Stimulated activated CD4-positive, alpha-beta T cell treated with anti-CD3 and anti-CD28 coated beads, Interleukin-4, amount 100 ng/mL, for 24 hours (primary cell): ENCODE data around the gene FAM72D.
"Not testable (repeated sequence)": the region's sequence is repeated elsewhere in the genome, so short reads cannot be mapped to it uniquely, and the experiment has no call there.

Experiments
- DNase-seq: peaks from one replicate; pipeline ENCODE4 v3.0.0-alpha.2; 2020

Gene FAM72D

GRCh38 chr1:145095284-145096057, at the start of gene FAM72D, which contains the start of gene SRGAP2B:
Gene FAM72D (plus strand): TSS chr1:145095974. CDS start chr1:145096848, 874 bp downstream.
Gene SRGAP2B (minus strand): TSS chr1:145095328. CDS start chr1:145092901, 2,427 bp downstream.
- DNase-seq = not testable (repeated sequence)

GRCh38 chr1:145047553-145047952, 48.2 kb upstream of the FAM72D start:
- DNase-seq = not testable (repeated sequence)

GRCh38 chr1:145048181-145048856, 47.5 kb upstream of the FAM72D start:
- not testable (repeated sequence) for DNase-seq

- DNase-seq = not testable (repeated sequence)
These were observed 43.6 kb upstream of the FAM72D start for GRCh38 chr1:145052019-145052776.

- DNase-seq = not testable (repeated sequence)
These were observed 42.3 kb upstream of the FAM72D start for GRCh38 chr1:145053428-145053827.

- not testable (repeated sequence) for DNase-seq
These were observed 40.5 kb upstream of the FAM72D start for GRCh38 chr1:145055217-145055760.

GRCh38 chr1:145058184-145058583, 37.6 kb upstream of the FAM72D start:
- not testable (repeated sequence) for DNase-seq

- not testable (repeated sequence) for DNase-seq
These were observed 32.5 kb upstream of the FAM72D start for GRCh38 chr1:145063285-145063684.

- not testable (repeated sequence) for DNase-seq
These were observed 31.7 kb upstream of the FAM72D start for GRCh38 chr1:145063941-145064648.

GRCh38 chr1:145065194-145065826, 30.5 kb upstream of the FAM72D start:
- not testable (repeated sequence) for DNase-seq

GRCh38 chr1:145066486-145066885, 29.3 kb upstream of the FAM72D start:
- not testable (repeated sequence) for DNase-seq

- not testable (repeated sequence) for DNase-seq
These were observed 24.2 kb upstream of the FAM72D start for GRCh38 chr1:145071569-145071968.

GRCh38 chr1:145074021-145074559, 21.7 kb upstream of the FAM72D start:
- DNase-seq = not testable (repeated sequence)

GRCh38 chr1:145076877-145077276, 18.9 kb upstream of the FAM72D start:
- DNase-seq = not testable (repeated sequence)

- DNase-seq = not testable (repeated sequence)
These were observed 17.6 kb upstream of the FAM72D start for GRCh38 chr1:145077872-145078786.

GRCh38 chr1:145078787-145079370, 16.9 kb upstream of the FAM72D start:
- DNase-seq = not testable (repeated sequence)

GRCh38 chr1:145079737-145080136, 16.0 kb upstream of the FAM72D start:
- not testable (repeated sequence) for DNase-seq

GRCh38 chr1:145080193-145080592, 15.6 kb upstream of the FAM72D start:
- DNase-seq = not testable (repeated sequence)

- DNase-seq = not testable (repeated sequence)
These were observed 13.1 kb upstream of the FAM72D start for GRCh38 chr1:145082483-145083255.
